ENCODE results near the gene TOP3B. TPM values are rescaled to one million over a fixed set of nuclear protein-coding genes. Genes with fewer than 3 reads are reported as not detected.
"Not testable (repeated sequence)": the region's sequence is repeated elsewhere in the genome, so short reads cannot be mapped to it uniquely, and the experiment has no call there.

The TOP3B gene
- total RNA-seq, 5 donors from 2014 or later (not counting 1 experiment from before 2014, with no cell fraction given) = 58.9 to 90.6 (median 65.9) TPM

DNA sequence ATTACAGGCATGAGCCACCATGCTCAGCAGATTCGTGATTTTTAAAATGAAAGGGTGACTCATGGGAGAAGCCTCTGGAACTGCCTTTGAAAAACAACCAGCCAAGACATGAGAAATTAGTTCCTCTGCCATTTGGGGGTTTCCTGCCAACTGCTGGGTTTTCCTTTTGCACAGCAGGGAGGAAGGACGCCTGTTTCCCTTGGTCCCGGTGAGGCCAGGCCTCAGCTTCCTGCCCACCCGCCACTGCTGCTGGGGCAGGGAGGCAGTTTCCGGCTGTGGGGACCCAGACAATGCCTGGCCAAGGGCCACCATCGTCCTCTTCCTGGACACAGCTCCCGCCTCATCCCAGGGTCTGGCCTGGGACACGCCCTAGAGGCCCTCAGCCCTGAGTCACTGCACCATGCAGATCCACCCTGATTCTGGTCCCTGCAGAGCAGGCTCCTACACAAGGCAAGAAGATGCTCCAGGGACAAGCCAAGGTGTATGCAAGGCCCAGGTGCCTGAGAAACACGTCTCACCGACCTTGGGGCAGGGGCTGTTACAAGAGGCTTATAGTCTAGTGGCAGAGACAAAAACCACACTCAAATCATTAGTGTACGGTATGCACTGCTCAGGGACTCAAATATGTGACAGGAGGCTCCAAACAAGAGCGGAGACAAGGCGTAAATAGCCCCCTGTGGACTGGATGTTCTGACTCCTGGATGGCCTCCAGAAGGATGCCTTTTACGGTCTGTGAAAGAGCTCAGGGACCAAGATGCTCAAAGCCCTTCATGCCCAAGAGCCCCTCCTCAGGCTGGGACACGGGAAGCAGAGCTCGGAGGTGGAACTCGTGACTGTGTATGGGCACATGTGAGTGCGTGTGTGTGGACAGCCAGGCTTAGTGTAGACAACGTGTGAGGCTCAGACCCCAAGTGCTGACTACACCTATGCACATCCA lies 39.9 kb downstream of the TOP3B start:
- no peak for ATAC-seq (replicated peaks in 1 of 4)
- Histone ChIP-seq H3K9me3 (no peaks in the 10 kb centered on the region), H3K27ac (ENCODE audit: low read length) (peak overlapping the region; percentile 47), H3K36me3 (ENCODE audit: control insufficient read depth in 2 of 2, extremely low read depth in 1 of 2, insufficient read depth in 1 of 2, low read length in 1 of 2) (peaks cover 8 to 17% of the 10 kb centered on the region in 2 donors), H3K4me1 (ENCODE audit: control insufficient read depth in 1 of 2, extremely low read depth in 1 of 2, insufficient read depth in 2 of 2, low read length in 2 of 2) (peaks cover 0 to 26% of the 10 kb centered on the region in 2 experiments), H3K4me3 (ENCODE audit: control insufficient read depth in 1 of 2, extremely low read depth in 1 of 2, low read length in 1 of 2) (no peak overlapping the region), H3K27me3 (replicated peaks in 1 of 2; ENCODE audit: control insufficient read depth in 2 of 2, extremely low read depth in 1 of 2, insufficient read depth in 2 of 2, low read length in 1 of 2) (no peaks in the 10 kb centered on the region)
- Mint-ChIP-seq H3K9me3 (no peaks in the 10 kb centered on the region), H3K36me3 (peaks cover 5% of the 10 kb centered on the region), H3K27me3 (no peaks in the 10 kb centered on the region), H3K27ac (peak overlapping the region; percentile 66 to 82), H3K4me3 (no peak overlapping the region), H3K4me1 (peaks cover 32 to 43% (median 40%) of the 10 kb centered on the region in 3 donors)
- CTCF ChIA-PET = interaction anchor here in 1 of 2 donors (0.6 kb wide), 1 partner anchor 8 kb away, joined by 3 read pairs; no protein-coding TSS in a partner anchor
- POLR2A ChIA-PET = no interaction called here
- 67% methylated on average over 13 of the region's 19 CpGs for WGBS (ENCODE audit: insufficient coverage)
- no peak for DNase-seq

DNA sequence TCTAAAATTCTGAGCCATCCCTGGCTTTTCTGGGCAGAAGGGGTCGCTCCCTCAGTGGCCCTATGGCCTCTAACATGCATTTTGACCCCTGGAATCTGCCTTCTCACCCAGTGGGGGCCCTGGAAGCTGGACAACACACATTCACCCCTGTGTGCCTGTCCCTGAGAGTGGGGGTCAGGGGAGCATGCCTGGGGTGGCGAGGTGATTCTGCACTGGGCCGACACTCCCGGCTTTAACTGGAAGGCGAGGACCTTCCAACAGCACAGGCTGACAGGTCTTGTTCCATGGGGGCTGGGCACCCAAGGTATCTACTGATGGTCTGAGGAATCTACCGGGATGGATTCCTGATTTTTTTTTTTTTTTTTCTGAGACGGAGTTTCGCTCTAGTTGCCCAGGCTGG lies 40.7 kb downstream of the TOP3B start:
- H3K27me3 Mint-ChIP-seq = no peaks in the 10 kb centered on the region
- no peak for DNase-seq
- peaks cover 36 to 45% (median 37%) of the 10 kb centered on the region in 3 donors for H3K4me1 Mint-ChIP-seq
- H3K4me3 Mint-ChIP-seq = no peak overlapping the region
- peaks cover 5% of the 10 kb centered on the region for H3K36me3 Mint-ChIP-seq
- WGBS (ENCODE audit: insufficient coverage) = 100% methylated on average over 4 of the region's 8 CpGs
- H3K27ac ChIP-seq (ENCODE audit: low read length) = no peak overlapping the region
- peak overlapping the region; percentile 81 to 82 for H3K27ac Mint-ChIP-seq
- H3K4me3 ChIP-seq (ENCODE audit: control insufficient read depth in 1 of 2, extremely low read depth in 1 of 2, low read length in 1 of 2) = no peak overlapping the region
- H3K27me3 ChIP-seq (replicated peaks in 1 of 2; ENCODE audit: control insufficient read depth in 2 of 2, extremely low read depth in 1 of 2, insufficient read depth in 2 of 2, low read length in 1 of 2) = no peaks in the 10 kb centered on the region
- ChIA-PET POLR2A (no interaction called here), CTCF (interaction anchor here in 1 of 2 donors (0.6 kb wide), 2 partner anchors 8 to 106 kb away, joined by 3 to 6 read pairs; no protein-coding TSS in a partner anchor)
- H3K9me3 Mint-ChIP-seq = no peaks in the 10 kb centered on the region
- H3K4me1 ChIP-seq (ENCODE audit: control insufficient read depth in 1 of 2, extremely low read depth in 1 of 2, insufficient read depth in 2 of 2, low read length in 2 of 2) = peaks cover 3 to 34% of the 10 kb centered on the region in 2 experiments
- H3K36me3 ChIP-seq (ENCODE audit: control insufficient read depth in 2 of 2, extremely low read depth in 1 of 2, insufficient read depth in 1 of 2, low read length in 1 of 2) = peaks cover 8 to 17% of the 10 kb centered on the region in 2 donors
- no peak for ATAC-seq (replicated peaks in 1 of 4)
- H3K9me3 ChIP-seq = no peaks in the 10 kb centered on the region

DNA sequence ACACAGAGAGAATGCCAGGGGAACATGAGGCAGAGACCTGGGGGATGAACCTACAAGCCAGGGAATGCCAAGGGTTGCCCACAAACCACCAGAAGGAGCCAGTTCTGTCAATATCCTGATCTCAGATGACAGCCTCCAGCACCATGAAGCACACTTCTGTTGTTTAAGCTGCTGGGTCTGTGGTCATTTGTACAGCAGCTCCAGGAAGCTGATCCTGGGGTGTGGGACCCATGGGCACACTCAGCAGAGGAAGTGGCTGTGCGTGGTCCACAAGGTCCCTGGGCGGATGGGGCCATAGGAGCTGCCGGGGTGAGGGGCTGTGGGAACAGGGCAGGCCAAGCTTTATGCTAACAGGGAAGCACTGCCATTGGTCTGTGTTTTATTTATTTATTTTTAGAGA lies 42.1 kb downstream of the TOP3B start:
- ChIA-PET CTCF (interaction anchor here in 1 of 2 donors (1.0 kb wide), 1 partner anchor 9 kb away, joined by 4 read pairs; no protein-coding TSS in a partner anchor), POLR2A (interaction anchor here in 1 of 2 donors (1.0 kb wide), 1 partner anchor 9 kb away, joined by 3 read pairs; no protein-coding TSS in a partner anchor)
- DNase-seq (no peak), ATAC-seq (replicated peaks in 1 of 4) (no peak)
- no peaks in the 10 kb centered on the region for H3K9me3 Mint-ChIP-seq
- H3K27ac Mint-ChIP-seq = peak overlapping the region; percentile 31 to 72
- H3K36me3 ChIP-seq (ENCODE audit: control insufficient read depth in 2 of 2, extremely low read depth in 1 of 2, insufficient read depth in 1 of 2, low read length in 1 of 2) = peaks cover 6 to 11% of the 10 kb centered on the region in 2 donors
- no peaks in the 10 kb centered on the region for H3K9me3 ChIP-seq
- H3K4me1 Mint-ChIP-seq = peaks cover 31 to 49% (median 39%) of the 10 kb centered on the region in 3 donors
- H3K4me3 ChIP-seq (ENCODE audit: control insufficient read depth in 1 of 2, extremely low read depth in 1 of 2, low read length in 1 of 2) = no peak overlapping the region
- H3K36me3 Mint-ChIP-seq = peaks cover 10% of the 10 kb centered on the region
- no peak overlapping the region for H3K27ac ChIP-seq (ENCODE audit: low read length)
- no peak overlapping the region for H3K4me3 Mint-ChIP-seq
- H3K27me3 Mint-ChIP-seq = no peaks in the 10 kb centered on the region
- no peaks in the 10 kb centered on the region for H3K27me3 ChIP-seq (replicated peaks in 1 of 2; ENCODE audit: control insufficient read depth in 2 of 2, extremely low read depth in 1 of 2, insufficient read depth in 2 of 2, low read length in 1 of 2)
- WGBS (ENCODE audit: insufficient coverage) = 100% methylated on average over 1 of the region's 3 CpGs
- peaks cover 3 to 33% of the 10 kb centered on the region in 2 experiments for H3K4me1 ChIP-seq (ENCODE audit: control insufficient read depth in 1 of 2, extremely low read depth in 1 of 2, insufficient read depth in 2 of 2, low read length in 2 of 2)

DNA sequence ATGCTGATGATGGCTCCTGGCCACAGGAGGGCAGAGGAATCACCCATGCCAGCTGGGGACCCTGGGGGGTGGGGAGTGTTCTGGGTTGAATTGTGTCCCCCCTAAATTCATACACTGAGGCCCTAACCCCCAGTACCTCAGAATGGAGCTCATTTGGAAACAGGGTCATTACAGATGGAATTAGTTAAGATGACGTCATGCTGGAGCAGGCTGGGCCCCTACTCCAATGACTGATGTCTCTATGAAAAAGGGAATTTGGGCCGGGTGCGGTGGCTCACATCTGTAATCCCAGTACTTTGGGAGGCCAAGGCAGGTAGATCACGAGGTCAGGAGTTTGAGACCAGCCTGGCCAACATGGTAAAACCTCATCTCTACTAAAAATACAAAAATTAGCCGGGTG lies 42.7 kb downstream of the TOP3B start:
- Mint-ChIP-seq H3K4me1 (peaks cover 31 to 49% (median 39%) of the 10 kb centered on the region in 3 donors), H3K27ac (peak overlapping the region; percentile 31 to 72)
- DNase-seq; H3K27ac ChIP-seq (ENCODE audit: low read length); H3K4me3 Mint-ChIP-seq; H3K27me3 ChIP-seq (replicated peaks in 1 of 2; ENCODE audit: control insufficient read depth in 2 of 2, extremely low read depth in 1 of 2, insufficient read depth in 2 of 2, low read length in 1 of 2); H3K9me3 ChIP-seq; H3K36me3 Mint-ChIP-seq; ATAC-seq (replicated peaks in 1 of 4); H3K9me3 Mint-ChIP-seq; H3K36me3 ChIP-seq (ENCODE audit: control insufficient read depth in 2 of 2, extremely low read depth in 1 of 2, insufficient read depth in 1 of 2, low read length in 1 of 2); H3K4me3 ChIP-seq (ENCODE audit: control insufficient read depth in 1 of 2, extremely low read depth in 1 of 2, low read length in 1 of 2); H3K27me3 Mint-ChIP-seq: not testable (repeated sequence)
- WGBS (ENCODE audit: insufficient coverage) = no CpG with 5 or more reads among the region's 5 CpGs
- POLR2A ChIA-PET = interaction anchor here in 1 of 2 donors (1.0 kb wide), 1 partner anchor 9 kb away, joined by 3 read pairs; no protein-coding TSS in a partner anchor
- peaks cover 3 to 33% of the 10 kb centered on the region in 2 experiments for H3K4me1 ChIP-seq (ENCODE audit: control insufficient read depth in 1 of 2, extremely low read depth in 1 of 2, insufficient read depth in 2 of 2, low read length in 2 of 2)
- CTCF ChIA-PET = interaction anchor here in 1 of 2 donors (0.7 kb wide), 1 partner anchor 13 kb away, joined by 3 read pairs; the partner anchor contains the start of gene PPM1F

DNA sequence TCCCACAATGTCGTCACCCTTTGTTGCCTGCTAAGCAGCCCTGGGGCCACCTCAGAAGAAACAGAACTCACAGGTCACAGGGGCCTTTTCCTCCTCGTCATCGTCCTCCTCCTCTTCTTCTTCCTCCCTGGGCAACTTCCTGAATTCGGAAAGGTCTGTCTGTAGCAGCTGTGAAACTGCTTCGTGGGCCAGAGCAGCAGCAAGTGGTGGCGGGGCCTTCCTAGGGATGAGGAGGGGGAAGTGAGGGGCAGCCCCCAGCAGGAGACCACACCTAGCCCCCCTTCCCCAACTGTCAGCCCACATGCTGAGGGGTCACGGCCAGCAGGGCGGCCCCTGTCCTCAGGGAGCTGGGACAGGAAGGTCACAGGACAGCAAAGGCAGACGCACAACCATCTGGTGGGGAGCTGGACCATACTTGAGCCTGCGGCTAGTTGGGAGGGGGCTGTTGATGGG lies 43.1 kb downstream of the TOP3B start:
- Histone ChIP-seq H3K27ac (ENCODE audit: low read length) (no peak overlapping the region), H3K4me3 (ENCODE audit: control insufficient read depth in 1 of 2, extremely low read depth in 1 of 2, low read length in 1 of 2) (no peak overlapping the region), H3K36me3 (ENCODE audit: control insufficient read depth in 2 of 2, extremely low read depth in 1 of 2, insufficient read depth in 1 of 2, low read length in 1 of 2) (peaks cover 2% of the 10 kb centered on the region in 2 donors), H3K4me1 (ENCODE audit: control insufficient read depth in 1 of 2, extremely low read depth in 1 of 2, insufficient read depth in 2 of 2, low read length in 2 of 2) (peaks cover 3 to 33% of the 10 kb centered on the region in 2 experiments), H3K27me3 (replicated peaks in 1 of 2; ENCODE audit: control insufficient read depth in 2 of 2, extremely low read depth in 1 of 2, insufficient read depth in 2 of 2, low read length in 1 of 2) (no peaks in the 10 kb centered on the region), H3K9me3 (no peaks in the 10 kb centered on the region)
- ChIA-PET POLR2A (interaction anchor here in 1 of 2 donors (1.0 kb wide), 1 partner anchor 8 kb away, joined by 3 read pairs; no protein-coding TSS in a partner anchor), CTCF (interaction anchor here in 1 of 2 donors (0.7 kb wide), 1 partner anchor 13 kb away, joined by 3 read pairs; the partner anchor contains the start of gene PPM1F)
- H3K9me3 Mint-ChIP-seq = no peaks in the 10 kb centered on the region
- peaks cover 31 to 49% (median 39%) of the 10 kb centered on the region in 3 donors for H3K4me1 Mint-ChIP-seq
- H3K36me3 Mint-ChIP-seq = peaks cover 8% of the 10 kb centered on the region
- WGBS (ENCODE audit: insufficient coverage) = 94% methylated on average over 3 of the region's 10 CpGs
- no peak for ATAC-seq (replicated peaks in 1 of 4)
- peak overlapping the region; percentile 5 to 65 for H3K27ac Mint-ChIP-seq
- no peak for DNase-seq
- no peaks in the 10 kb centered on the region for H3K27me3 Mint-ChIP-seq
- peak overlapping the region in 2 of 3 donors; percentile 80 to 82 for H3K4me3 Mint-ChIP-seq

DNA sequence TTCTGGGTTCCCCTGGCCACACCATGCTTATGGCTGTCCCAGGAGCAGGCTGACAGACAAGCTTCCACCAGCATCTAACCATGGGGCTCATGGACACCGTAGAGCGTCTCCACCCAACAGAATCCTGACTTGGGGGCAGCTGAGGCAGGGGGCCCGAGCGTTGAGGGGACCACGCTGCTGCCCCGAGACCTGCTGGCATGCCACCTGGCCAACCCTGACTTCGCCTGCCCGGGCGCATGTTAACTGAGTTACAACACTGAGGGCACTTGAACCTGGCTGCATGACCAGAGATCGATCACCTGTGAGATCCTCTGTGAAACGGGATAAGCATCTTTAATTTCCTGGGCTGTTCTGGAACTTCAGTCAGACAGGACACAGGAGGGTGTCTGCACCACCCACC lies 43.7 kb downstream of the TOP3B start:
- peak overlapping the region in 1 of 2 donors; percentile 88 for H3K27ac Mint-ChIP-seq
- DNase-seq = no peak

More for the DNA sequence above, 43.7 kb downstream of the TOP3B start:
- ChIA-PET POLR2A (no interaction called here), CTCF (interaction anchor here (1.2 to 2.3 kb wide), 2 partner anchors 11 to 14 kb away, joined by 5 to 7 read pairs; partner anchors contain the start of gene PPM1F (in 1 of the 2))
- H3K36me3 ChIP-seq (ENCODE audit: control insufficient read depth in 2 of 2, extremely low read depth in 1 of 2, insufficient read depth in 1 of 2, low read length in 1 of 2) = peaks cover 2 to 3% of the 10 kb centered on the region in 2 donors
- H3K9me3 ChIP-seq = no peaks in the 10 kb centered on the region
- no peaks in the 10 kb centered on the region for H3K9me3 Mint-ChIP-seq
- 91% methylated on average over 11 of the region's 11 CpGs for WGBS (ENCODE audit: insufficient coverage)
- H3K4me3 Mint-ChIP-seq = peak overlapping the region; percentile 75 to 82 (median 80)
- H3K27me3 Mint-ChIP-seq = no peaks in the 10 kb centered on the region
- peaks cover 8% of the 10 kb centered on the region for H3K36me3 Mint-ChIP-seq
- H3K4me1 Mint-ChIP-seq = peaks cover 28 to 49% (median 39%) of the 10 kb centered on the region in 3 donors
- no peaks in the 10 kb centered on the region for H3K27me3 ChIP-seq (replicated peaks in 1 of 2; ENCODE audit: control insufficient read depth in 2 of 2, extremely low read depth in 1 of 2, insufficient read depth in 2 of 2, low read length in 1 of 2)
- no peak overlapping the region for H3K4me3 ChIP-seq (ENCODE audit: control insufficient read depth in 1 of 2, extremely low read depth in 1 of 2, low read length in 1 of 2)
- peak overlapping the region; percentile 61 for H3K27ac ChIP-seq (ENCODE audit: low read length)
- no peak for ATAC-seq (replicated peaks in 1 of 4)
- peaks cover 3 to 33% of the 10 kb centered on the region in 2 experiments for H3K4me1 ChIP-seq (ENCODE audit: control insufficient read depth in 1 of 2, extremely low read depth in 1 of 2, insufficient read depth in 2 of 2, low read length in 2 of 2)

All from T-cell (primary cell).